NB4 (cell line): ENCODE data around the gene SYT2.

ENCODE experiments used
- POLR2A ChIP-seq: IDR thresholded peaks from 2 replicates; pipeline ENCODE4 v1.6.1; 2011; ENCODE audit warnings: mild to moderate bottlenecking; ENCODE audit not compliant: insufficient read length; ENCODE audit errors: extremely low read depth
- TF ChIP-seq, protein P1 (sequence below): IDR thresholded peaks from one replicate; pipeline ENCODE4 v1.5.1; 2012; ENCODE audit warnings: low read depth, low read length

DNA sequence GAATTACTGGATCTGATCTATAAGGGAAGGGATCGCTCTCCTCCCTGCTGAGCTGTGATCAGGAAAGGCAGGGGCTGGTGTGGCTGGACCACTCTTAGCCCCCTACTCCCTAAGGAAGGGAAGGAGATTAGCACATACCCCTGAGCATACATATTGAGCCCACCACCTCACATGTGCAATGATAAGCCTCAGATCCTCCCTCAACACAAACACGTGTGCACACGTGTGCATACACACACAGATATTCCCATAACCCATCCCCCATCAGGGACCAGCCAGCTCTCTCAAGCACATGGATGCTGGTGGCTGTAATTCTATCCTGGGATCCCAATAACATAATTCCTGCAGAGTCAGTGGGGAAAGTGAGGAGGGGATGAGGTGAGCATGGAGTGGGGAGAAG is 21.2 kb downstream of the SYT2 start:
- TF ChIP-seq, protein P1, sequence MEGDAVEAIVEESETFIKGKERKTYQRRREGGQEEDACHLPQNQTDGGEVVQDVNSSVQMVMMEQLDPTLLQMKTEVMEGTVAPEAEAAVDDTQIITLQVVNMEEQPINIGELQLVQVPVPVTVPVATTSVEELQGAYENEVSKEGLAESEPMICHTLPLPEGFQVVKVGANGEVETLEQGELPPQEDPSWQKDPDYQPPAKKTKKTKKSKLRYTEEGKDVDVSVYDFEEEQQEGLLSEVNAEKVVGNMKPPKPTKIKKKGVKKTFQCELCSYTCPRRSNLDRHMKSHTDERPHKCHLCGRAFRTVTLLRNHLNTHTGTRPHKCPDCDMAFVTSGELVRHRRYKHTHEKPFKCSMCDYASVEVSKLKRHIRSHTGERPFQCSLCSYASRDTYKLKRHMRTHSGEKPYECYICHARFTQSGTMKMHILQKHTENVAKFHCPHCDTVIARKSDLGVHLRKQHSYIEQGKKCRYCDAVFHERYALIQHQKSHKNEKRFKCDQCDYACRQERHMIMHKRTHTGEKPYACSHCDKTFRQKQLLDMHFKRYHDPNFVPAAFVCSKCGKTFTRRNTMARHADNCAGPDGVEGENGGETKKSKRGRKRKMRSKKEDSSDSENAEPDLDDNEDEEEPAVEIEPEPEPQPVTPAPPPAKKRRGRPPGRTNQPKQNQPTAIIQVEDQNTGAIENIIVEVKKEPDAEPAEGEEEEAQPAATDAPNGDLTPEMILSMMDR = no peak
- no peak for TF ChIP-seq POLR2A
